DMS53 treated with DMSO at 0.1 percent for 48 hours (cell line): ENCODE results near the gene IFNGR1.
"Not testable (repeated sequence)": the region's sequence is repeated elsewhere in the genome, so short reads cannot be mapped to it uniquely, and the experiment has no call there.

Source experiments
- DNase-seq: peaks from one replicate; lab custom pipeline; 2025; ENCODE audit not compliant: unreplicated experiment; lab: John Stamatoyannopoulos, UW

IFNGR1 gene

DNA sequence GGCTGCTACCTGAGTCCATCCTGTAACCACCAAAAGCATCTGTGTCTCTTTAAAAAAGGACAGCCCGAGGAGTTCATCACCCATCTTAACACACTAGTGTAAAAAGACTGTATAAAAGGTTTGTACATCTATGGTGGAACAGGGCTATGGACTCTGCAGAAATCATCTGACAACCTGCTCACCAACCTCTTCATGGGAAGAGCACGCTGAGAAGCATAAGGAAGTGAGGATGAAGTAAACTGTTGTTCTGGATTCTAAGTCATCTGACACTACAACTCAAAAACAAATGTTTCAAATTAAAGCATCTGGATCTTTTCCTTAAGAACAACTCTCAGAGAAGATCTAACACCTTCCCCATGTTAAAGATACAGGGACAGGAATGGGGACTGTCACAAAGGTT is 5.4 kb downstream of the IFNGR1 start:
- no peak for DNase-seq

DNA sequence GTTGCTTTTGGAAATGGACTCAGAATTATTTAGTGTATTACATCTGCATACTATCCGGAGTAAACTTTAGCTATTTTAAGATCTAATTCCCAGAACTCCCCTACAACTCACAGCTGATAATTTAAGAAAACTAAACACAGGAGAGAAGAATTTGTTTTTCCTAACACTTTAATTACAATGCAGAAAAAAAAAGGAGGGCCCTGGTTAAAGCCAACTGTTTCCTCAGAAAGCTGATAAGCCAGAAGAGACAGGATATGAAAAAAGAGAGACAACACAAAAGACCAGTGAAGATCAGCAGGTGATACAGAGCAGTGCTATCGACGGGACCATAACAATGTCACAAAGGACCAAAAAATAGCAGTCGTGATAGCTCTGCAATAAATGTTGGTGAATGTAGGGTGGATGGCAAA is 5.8 kb downstream of the IFNGR1 start:
- DNase-seq, result no peak

- DNase-seq, result no peak
Measured at GRCh38 chr6:137211910-137212309, 7.3 kb downstream of the IFNGR1 start.

- DNase-seq, result no peak
Measured at GRCh38 chr6:137210903-137211302, 8.3 kb downstream of the IFNGR1 start.

GRCh38 chr6:137208279-137208678 is 10.9 kb downstream of the IFNGR1 start:
- no peak for DNase-seq

DNA sequence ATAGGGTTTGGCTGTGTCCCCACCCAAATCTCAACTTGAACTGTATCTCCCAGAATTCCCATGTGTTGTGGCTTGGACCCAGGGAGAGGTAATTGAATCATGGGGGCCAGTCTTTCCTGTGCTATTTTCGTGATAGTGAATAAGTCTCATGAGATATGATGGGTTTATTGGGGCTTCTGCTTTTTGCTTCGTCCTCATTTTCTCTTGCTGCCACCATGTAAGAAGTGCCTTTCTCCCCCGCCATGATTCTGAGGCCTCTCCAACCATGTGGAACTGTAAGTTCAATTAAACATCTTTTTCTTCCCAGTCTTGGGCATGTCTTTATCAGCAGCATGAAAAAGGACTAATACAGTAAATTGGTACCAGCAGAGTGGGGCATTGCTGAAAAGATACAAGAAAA is 11.7 kb downstream of the IFNGR1 start:
- DNase-seq, result not testable (repeated sequence)

GRCh38 chr6:137206577-137206976 is 12.6 kb downstream of the IFNGR1 start:
- DNase-seq, result no peak

DNA sequence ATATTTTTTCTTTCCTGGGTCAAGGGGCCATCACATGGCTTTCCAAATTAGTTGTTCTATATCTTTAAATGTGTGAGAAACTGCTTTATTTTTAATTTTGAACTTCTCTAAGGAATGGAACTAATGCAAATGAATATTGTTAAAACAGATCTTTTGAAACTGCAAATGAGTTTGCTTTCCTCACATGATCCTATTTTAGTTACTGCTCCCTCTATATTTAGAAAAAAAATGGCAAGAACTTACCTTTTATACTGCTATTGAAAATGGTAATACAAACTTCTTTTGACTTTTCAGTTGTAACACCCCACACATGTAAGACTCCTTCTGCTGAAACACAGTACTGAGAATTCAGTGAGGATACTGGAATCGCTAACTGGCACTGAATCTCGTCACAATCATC is 15.9 kb downstream of the IFNGR1 start:
- DNase-seq, result no peak

DNA sequence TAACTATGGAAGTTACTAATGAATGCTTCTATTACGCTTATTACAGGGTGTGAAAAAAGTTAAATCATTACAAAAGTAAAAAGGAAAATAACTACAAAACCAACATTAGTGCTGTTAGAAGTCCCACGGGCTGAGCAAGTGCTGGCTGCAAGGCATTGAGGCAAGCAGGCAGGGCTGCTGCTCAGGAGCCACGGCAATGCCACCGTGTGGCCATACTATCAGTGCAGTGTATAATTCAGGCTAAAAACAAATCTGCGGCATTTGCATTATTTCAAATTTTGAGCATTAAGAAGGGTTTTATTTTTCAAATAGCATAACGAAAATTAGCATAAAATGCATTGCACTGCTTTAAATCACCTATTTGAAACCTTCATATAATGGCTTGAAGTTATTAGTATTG is 17.1 kb downstream of the IFNGR1 start:
- no peak for DNase-seq

DNA sequence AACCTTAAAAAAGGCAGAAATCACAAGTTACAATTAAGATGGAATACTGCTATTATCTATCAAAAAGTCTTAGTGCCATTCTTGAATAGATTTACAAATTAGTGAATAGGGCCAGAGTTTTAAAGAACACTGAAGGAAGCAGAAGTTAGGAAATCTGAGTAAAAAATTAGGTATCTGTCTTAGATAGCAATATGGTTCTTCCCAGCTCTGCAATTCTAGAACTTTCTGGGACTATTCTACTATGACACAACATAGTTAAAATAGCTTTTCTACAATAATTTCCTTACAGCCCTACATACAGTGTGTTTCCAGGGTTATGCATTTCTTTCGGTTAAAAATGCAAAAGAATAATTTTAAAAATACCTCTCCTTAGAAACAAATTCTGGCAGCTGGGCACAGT is 18.2 kb downstream of the IFNGR1 start:
- DNase-seq, result no peak

- DNase-seq, result no peak
Measured at GRCh38 chr6:137200288-137200687, 18.9 kb downstream of the IFNGR1 start.

- DNase-seq, result no peak
Measured at GRCh38 chr6:137197684-137198645, 21.2 kb downstream of the IFNGR1 start.

GRCh38 chr6:137193256-137194070 is 25.7 kb downstream of the IFNGR1 start:
- DNase-seq, result no peak

DNA sequence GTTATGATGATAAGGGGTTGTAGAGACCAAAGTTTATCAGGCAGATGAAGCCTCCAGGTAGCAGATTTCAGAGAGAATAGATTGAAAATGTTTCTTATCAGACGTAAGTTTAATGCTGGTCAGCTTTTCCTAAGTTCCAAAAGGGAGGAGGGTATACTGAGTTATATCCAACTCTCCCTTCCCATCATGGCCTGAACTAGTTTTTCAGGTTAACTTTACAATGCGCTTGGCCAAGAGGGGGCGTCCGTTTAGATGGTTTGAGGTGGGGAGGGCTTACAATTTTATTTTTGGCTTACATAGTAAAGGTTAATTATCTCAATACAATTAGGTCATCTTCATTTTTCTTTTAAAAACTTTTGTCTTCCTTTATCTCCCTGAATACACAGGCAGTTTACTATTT is 26.4 kb downstream of the IFNGR1 start:
- DNase-seq, result no peak

DNA sequence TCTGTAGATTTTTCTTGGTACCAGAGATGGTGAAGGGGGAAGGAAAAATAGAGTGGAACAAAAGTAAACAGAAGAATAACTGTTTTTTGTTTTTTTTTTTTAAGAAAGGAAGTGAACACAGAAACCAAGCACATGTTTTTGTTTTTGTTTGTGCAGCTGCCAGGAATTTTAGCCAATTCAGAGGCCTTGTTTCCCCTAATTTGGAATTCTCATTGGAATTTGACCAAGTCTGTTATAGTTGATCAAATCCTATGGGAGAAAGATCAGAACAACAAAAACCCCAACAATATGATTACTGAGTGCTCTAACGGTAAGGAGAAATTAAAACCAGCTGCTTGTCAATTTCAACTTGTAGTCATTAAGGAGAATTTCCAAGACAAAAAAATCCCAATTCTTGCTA is 27.5 kb downstream of the IFNGR1 start:
- no peak for DNase-seq

GRCh38 chr6:137191236-137191635 is 27.9 kb downstream of the IFNGR1 start:
- no peak for DNase-seq

DNA sequence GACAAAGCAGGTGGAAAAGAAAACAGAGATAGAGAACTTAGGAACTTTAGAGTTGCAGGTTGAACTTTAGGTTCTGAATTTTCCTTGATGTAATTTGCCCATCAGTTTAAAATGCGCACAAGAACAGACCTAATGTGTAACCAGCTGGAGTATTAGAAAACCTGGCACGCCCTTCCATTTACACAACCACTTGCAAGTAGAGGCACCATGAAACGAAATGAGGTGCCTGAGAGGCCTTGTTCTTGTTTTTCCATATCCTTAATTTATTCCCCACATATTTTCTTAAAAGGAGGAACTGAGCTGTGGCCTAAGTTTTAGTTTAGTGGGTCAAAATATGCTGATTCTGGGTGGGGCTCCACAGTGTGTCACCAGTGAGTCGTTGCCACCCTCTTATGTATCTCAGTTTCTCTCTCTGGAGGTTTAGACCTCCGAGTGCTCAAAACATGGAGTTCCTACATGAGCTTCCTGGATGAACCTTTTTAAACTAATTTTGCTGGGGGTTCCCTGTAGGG is 28.5 kb downstream of the IFNGR1 start:
- no peak for DNase-seq

DNA sequence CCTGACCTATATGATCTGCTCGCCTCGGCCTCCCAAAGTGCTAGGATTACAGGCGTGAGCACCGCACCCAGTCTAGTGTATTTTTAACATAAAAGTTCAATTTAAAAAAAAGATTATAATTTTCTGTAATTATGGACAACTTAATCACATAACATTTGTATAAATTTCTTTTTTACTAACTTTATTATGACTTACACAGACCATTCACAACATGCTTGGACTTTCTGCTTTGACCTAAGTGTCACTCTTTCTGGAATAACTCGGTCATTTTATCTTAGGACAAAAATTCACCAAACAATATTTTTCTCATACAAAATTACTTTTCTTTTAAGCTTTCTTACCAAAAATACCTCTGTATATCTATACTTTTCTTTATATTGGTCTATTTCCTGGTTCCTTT is 30.3 kb downstream of the IFNGR1 start:
- no peak for DNase-seq

DNA sequence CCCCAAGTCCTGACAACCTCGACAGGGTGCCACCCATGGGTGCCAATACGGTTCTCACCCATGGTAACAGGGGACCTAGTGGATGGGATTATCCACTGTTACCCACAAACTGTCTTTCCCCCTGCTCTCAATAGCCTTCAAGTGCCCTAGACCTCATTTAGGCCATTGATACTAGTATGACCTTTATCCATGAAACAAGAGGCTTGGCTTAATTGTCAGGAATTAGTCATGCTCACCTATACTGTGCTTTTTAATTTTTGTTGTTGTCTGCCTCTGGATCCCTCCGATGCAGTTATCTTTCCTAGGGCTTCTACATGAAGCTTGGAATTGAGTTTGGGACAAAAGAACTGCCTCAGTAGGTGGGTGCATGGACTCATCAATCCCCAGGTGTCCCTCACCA is 33.9 kb downstream of the IFNGR1 start:
- DNase-seq, result no peak

GRCh38 chr6:137182654-137183073 is 36.5 kb downstream of the IFNGR1 start:
- DNase-seq, result no peak

DNA sequence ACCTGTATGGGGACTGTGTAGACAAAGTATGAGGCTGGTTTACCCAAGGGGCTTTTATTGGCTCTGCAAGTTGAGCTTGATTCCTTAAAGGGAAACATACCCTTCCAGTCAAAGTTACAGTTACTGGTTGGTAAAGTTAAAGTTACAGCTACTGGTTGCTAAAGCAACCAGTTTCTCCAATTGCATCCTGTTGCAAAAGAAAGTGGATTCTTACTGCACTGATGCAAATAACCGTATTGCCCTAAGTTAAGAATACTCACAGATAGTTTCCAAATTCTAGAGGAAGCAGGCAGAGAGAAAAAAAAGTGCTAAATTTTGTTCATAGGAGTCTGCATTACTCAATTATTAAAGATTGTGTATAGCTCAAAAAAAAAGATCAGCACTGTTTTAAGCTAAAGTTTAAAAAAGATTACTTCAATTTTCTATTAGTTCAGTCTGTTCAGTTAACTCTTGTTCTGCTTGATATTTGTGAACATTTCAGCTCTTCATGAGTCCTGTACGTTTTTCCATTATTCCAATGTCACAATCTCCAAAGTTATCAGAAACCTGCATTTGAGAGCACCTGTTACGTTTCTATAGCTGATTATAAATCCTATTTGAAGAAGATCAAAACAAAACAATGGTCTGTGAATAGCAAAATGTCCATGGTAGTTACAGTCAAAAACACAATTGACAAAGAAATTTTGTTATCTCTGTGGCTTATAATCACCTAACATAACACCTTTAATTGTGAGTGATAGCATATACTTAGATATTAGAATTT is 37.1 kb downstream of the IFNGR1 start:
- no peak for DNase-seq
